ENCODE results near the gene GCKR.
"Not testable (repeated sequence)": the region's sequence is repeated elsewhere in the genome, so short reads cannot be mapped to it uniquely, and the experiment has no call there.

Gene GCKR

GRCh38 chr2:27509326-27509725 is 12.7 kb downstream of the GCKR start:
- no peak for DNase-seq

DNA sequence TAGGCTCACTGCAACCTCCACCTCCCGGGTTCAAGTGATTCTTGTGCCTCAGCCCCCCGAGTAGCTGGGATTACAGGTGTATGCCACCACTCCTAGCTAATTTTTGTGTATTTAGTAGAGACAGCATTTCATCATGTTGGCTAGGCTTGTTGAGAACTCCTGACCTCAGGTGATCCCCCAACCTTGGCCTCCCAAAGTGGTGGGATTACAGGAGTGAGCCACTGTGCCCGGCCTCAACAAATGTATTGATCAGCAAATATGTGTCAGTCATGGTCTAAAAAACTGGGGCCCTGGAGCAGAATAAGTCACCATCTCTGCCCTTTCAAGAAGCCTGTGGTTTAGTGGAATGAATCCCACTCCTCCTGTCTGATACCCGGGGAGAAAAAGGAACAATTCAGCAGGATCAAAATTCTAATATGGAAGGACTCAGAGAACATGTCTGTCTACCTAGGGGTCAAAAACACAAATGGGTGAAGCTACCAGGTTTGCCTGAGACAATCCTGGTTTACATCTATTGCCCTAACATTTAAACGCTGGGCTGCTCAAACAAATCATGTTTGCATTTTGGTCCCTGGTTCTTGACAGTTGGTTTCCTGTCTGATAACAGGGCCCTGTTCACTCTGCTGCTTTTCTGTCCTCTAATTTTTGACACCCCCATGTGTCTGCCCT is 21.6 kb downstream of the GCKR start:
- no peak for DNase-seq

- no peak for DNase-seq
Measured at GRCh38 chr2:27518782-27519113, 22.1 kb downstream of the GCKR start.

- no peak for DNase-seq
Measured at GRCh38 chr2:27520316-27520715, 23.7 kb downstream of the GCKR start.

DNA sequence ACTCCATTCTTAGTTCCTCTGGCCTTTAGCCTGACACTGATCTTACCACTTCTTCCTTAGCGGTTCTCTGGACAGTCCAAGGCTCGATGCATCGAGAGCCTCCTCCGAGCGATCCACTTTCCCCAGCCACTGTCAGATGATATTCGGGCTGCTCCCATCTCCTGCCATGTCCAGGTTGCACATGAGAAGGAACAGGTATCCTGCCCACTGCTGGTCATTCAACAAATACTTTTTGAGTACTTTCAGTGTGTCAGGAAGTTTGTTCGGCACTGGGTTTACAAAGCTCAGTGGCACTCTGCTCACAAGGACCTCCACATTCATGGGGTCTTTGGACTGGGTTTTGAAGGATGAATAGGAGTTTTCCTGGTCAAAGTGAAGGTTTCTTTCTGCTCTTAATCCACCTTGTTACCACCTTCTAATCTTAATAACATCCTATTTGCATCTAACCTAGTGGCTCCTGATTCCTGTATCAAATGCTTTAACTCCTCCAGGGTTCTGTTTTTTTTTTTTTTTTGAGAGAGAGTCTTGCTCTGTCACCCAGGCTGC is 25.8 kb downstream of the GCKR start:
- no peak for DNase-seq

DNA sequence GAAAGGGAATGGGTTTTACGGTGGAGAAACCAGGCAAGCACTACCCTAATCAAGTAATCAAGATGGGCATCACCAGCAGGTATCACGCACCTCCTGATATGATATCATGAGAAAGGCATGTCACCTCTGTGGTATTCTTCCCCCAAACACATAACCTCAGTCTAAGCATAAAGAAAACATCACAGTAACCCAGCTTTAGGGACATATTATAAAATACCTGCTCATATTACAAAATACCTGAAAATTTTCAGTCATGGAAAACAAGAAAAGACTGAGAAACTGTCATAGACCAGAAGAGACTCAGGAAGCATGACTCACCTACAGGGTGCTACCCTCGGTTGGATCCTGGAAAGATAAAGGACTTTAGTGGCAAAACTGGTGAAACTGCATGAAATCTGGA is 30.5 kb downstream of the GCKR start:
- no peak for DNase-seq

- DNase-seq, result no peak
Measured at GRCh38 chr2:27531983-27532382, 35.3 kb downstream of the GCKR start.

- no peak for DNase-seq
Measured at GRCh38 chr2:27537287-27537686, 40.6 kb downstream of the GCKR start.

- not testable (repeated sequence) for DNase-seq
Measured at GRCh38 chr2:27538839-27539450, 42.3 kb downstream of the GCKR start.

- DNase-seq, result not testable (repeated sequence)
Measured at GRCh38 chr2:27539649-27540048, 43.0 kb downstream of the GCKR start.

DNA sequence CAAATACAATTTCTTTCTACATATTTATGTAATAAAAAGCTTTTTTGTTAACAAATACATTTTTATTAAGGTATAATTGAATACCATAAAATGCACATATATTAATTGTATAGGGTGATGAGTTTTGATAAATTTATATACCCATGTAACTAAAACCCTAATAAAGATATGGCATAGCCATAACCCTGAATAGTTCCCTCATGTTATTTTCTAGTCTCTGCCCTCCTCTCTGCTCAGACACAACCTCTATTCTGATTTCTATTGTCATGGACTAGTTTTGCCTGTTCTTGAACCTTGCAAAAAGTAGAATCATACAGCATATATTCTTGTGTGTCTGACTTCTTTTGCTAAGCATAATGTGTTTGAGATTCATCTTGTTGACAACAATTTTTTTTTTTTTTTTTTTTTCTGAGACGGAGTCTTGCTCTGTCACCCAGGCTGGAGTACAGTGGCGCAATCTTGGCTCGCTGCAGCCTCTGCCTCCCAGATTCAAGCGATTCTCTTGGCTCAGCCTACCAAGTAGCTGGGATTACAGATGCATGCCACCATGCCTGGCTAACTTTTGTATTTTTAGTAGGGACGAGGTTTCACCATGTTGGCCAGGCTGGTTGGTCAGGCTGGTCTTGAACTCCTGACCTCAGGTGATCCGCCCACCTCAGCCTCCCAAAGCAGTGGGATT is 47.6 kb downstream of the GCKR start:
- no peak for DNase-seq

- no peak for DNase-seq
Measured at GRCh38 chr2:27545348-27546141, 48.9 kb downstream of the GCKR start.

GRCh38 chr2:27549303-27549702 is 52.7 kb downstream of the GCKR start:
- DNase-seq, result no peak

DNA sequence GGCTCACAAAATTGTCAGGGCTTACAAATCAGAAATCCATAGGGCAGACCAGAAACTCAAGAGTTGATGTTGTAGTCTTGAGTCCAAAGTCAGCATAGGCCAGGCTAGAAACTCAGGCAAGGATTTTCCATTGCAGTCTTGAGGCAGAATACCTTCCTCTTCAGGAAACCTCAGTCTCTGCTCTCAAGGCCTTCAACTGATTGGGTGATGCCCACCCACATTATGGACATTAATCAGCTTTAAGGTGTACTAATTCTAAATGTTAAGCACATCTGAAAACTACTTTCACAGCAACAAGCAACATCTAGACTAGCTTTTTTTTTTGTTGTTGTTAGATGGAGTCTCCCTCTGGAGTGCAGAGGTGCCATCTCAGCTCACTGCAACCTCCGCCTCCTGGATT is 54.9 kb downstream of the GCKR start:
- no peak for DNase-seq

GRCh38 chr2:27552941-27553340 is 56.3 kb downstream of the GCKR start:
- DNase-seq, result no peak

GRCh38 chr2:27554451-27554850 is 57.8 kb downstream of the GCKR start:
- DNase-seq, result not testable (repeated sequence)

GRCh38 chr2:27559228-27559627 is 62.6 kb downstream of the GCKR start:
- DNase-seq, result no peak

GRCh38 chr2:27561060-27561459 is 64.4 kb downstream of the GCKR start:
- DNase-seq, result no peak

DNA sequence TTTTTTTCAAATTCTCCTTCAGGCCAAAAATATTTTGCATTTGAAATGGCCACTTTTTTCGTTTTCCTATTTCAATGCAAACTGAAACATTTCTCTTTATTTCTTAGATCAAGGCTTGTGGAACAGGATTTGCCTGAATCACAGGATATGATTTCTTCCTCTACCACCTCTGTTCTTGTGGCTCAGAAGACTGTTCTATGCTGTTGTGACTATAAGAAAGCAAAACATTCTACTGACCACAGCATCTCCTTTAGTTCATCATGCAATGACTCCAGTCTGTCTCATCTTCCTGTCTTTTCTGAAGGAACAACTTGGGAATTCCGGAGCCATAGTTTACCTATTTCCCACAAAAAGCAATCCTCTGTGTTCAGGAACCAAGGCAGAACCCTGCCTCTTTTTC is 70.0 kb downstream of the GCKR start:
- no peak for DNase-seq

DNA sequence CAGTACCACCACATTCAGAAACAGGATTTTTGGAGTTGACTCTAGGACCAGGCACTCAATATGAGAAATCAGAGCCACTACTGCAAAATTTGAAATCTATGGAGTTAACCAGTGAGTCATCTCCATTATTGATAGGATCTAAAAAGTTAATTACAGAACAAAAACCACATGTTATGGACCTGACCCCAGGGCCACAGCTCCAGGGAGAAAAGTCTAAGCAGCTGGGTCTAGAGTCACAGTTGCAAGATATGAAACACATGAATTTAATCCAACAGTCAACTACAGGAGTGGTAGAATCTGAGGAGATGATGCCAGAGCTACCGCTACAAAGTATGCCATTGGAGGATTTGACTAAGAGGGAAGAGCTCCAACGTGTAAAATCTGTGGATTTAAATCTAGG is 72.8 kb downstream of the GCKR start:
- no peak for DNase-seq

DNA sequence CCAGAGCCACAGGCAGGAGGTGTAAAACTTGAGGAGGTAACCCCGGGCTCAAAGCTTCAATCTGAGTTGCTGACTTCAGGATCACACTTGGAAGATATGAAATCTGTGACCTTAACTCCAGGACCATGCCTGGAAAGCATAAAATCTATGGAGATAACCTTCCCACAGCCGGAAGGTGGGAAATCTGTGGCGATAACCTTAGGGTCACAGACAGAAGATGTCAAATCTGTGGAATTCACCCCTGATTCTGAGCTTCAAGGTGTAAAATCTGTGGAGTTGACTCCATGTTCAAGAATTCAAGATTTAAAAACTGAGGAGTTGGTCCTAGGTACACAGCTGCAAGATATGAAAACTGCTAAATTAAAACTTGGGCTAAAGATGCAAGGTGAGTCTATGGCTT is 74.6 kb downstream of the GCKR start:
- DNase-seq, result no peak

- DNase-seq, result no peak
Measured at GRCh38 chr2:27571681-27572080, 75.0 kb downstream of the GCKR start.

GRCh38 chr2:27572439-27572838 is 75.8 kb downstream of the GCKR start:
- DNase-seq, result no peak

Data from NCI-H345 (cell line).